ENCODE data around the gene BRIP1. TPM values are rescaled to one million over a fixed set of nuclear protein-coding genes. Genes with fewer than 3 reads are reported as not detected.

Gene BRIP1
- total RNA-seq, 4 donors from 2014 or later: 0.13 to 0.42 (median 0.31) TPM

DNA sequence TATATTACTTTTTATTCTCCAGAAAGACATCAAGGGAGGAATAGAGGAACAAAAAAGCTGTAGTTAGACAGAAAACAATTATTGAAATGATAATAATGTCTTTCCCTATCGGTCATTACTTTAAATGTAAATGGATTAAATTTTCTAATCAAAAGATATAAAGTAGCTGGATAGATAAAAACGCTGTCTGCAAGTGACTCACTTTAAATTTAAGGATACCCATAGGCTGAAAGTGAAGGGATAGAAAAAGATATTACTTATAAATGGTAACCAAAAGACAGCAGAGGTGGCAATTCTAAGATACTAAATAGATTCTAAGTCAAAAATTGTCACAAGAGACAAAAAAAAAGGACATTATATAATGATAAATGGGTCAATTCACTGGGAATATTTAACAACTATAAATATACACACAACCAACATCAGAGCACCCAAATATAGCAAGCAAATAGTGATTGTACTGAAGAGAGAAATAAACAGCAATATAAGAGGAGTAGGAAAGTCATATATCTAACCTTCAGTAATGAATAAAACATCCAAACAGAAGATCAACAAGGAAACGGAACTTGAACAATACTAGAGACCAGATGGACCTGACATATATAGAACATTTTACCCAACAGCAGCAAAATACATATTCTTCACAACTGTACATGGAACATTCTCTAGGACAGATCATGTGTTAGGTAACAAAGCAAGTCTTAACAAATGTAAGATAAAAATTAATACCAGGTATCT is 116.9 kb downstream of the BRIP1 start:
- H3K4me1 ChIP-seq: no peaks in the 10 kb centered on the region
- peaks cover 0 to 24% (median 8%) of the 10 kb centered on the region in 4 donors for H3K9me3 ChIP-seq
- intact Hi-C loops (cut with DNase I): no loop called here
- H3K4me3 ChIP-seq: no peak overlapping the region
- H3K27ac ChIP-seq (replicated peaks in 1 of 4): no peak overlapping the region
- no peak for DNase-seq (ENCODE audit: extremely low spot score)
- WGBS: 96% methylated on average over 3 of the region's 3 CpGs
- TF ChIP-seq POLR2AphosphoS5 (IDR thresholded peaks at IDR 0.05) (no peak), EP300 (IDR thresholded peaks at IDR 0.05) (no peak), POLR2A (IDR thresholded peaks at IDR 0.05; ENCODE audit: low read depth) (no peak)
- TF ChIP-seq, protein P1, sequence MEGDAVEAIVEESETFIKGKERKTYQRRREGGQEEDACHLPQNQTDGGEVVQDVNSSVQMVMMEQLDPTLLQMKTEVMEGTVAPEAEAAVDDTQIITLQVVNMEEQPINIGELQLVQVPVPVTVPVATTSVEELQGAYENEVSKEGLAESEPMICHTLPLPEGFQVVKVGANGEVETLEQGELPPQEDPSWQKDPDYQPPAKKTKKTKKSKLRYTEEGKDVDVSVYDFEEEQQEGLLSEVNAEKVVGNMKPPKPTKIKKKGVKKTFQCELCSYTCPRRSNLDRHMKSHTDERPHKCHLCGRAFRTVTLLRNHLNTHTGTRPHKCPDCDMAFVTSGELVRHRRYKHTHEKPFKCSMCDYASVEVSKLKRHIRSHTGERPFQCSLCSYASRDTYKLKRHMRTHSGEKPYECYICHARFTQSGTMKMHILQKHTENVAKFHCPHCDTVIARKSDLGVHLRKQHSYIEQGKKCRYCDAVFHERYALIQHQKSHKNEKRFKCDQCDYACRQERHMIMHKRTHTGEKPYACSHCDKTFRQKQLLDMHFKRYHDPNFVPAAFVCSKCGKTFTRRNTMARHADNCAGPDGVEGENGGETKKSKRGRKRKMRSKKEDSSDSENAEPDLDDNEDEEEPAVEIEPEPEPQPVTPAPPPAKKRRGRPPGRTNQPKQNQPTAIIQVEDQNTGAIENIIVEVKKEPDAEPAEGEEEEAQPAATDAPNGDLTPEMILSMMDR (IDR thresholded peaks at IDR 0.05): no peak
- H3K36me3 ChIP-seq: no peaks in the 10 kb centered on the region
- no peaks in the 10 kb centered on the region for H3K27me3 ChIP-seq

DNA sequence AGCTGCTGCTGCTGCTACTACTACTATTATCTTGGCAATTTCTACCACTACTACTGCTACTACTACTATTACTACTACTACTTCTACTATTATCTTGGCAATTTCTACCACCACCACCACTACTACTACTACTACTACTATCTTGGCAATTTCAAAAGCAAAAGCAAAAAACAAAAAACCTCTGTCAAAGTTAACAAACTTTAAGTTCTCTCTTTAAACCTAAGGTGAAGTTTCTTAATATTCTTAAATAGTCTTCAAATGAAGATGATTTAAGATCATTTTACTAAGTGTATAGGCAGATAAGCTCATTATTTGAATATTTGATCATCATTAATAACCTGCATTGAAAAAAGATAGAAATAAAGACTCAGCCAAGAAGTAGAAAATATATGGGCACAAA is 118.5 kb downstream of the BRIP1 start:
- intact Hi-C loops (cut with DNase I): no loop called here
- no peaks in the 10 kb centered on the region for H3K36me3 ChIP-seq
- no peaks in the 10 kb centered on the region for H3K27me3 ChIP-seq
- H3K4me1 ChIP-seq: no peaks in the 10 kb centered on the region
- DNase-seq (ENCODE audit: extremely low spot score): no peak
- peaks cover 0 to 26% (median 12%) of the 10 kb centered on the region in 4 donors for H3K9me3 ChIP-seq
- no peak overlapping the region for H3K27ac ChIP-seq (replicated peaks in 1 of 4)
- H3K4me3 ChIP-seq: no peak overlapping the region
- TF ChIP-seq POLR2AphosphoS5 (IDR thresholded peaks at IDR 0.05): no peak
- TF ChIP-seq, protein P1 (IDR thresholded peaks at IDR 0.05): no peak
- no peak for TF ChIP-seq EP300 (IDR thresholded peaks at IDR 0.05)
- no peak for TF ChIP-seq POLR2A (IDR thresholded peaks at IDR 0.05; ENCODE audit: low read depth)

DNA sequence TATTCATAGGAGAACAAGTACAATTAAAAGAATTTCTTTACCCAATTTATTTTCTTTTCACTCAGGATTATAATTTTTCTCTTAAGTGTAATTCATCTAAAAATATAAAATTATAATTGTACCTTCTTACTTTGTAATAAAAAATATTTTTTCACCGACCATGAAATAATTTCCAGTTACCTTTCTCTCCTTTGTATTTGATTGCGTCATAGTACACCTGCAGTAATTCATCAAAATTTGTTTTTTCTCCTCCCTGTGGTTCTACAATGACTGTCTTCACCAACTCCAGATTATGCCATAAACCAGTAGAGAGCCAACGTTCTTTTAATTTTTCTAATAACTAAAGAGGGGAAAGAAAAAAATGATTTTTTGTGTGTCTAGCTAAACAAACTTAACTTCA is 119.1 kb downstream of the BRIP1 start:
- no peaks in the 10 kb centered on the region for H3K36me3 ChIP-seq

DNA sequence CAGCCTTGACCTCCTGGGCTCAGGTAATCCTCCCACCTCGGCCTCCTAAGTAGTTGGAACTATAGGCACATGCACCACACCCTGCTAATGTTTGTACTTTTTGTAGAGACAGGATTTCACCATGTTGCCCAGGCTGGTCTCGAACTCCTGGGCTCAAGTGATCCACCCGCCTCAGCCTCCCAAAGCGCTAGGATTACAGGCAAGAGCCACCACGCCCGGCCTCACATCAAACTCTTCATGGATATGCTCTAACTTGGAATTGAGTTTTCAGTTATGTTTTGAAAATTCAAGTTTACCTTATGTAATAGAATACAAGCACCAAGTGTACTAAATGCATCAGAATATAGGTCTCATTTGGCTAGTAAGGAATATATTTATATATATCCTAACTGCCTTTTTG is 119.6 kb downstream of the BRIP1 start:
- WGBS: 94% methylated on average over 6 of the region's 6 CpGs
- Histone ChIP-seq H3K9me3 (peaks cover 0 to 26% (median 12%) of the 10 kb centered on the region in 4 donors), H3K4me1 (no peaks in the 10 kb centered on the region), H3K27me3 (no peaks in the 10 kb centered on the region), H3K4me3 (no peak overlapping the region), H3K36me3 (no peaks in the 10 kb centered on the region), H3K27ac (replicated peaks in 1 of 4) (no peak overlapping the region)
- intact Hi-C loops (cut with DNase I): no loop called here
- no peak for TF ChIP-seq EP300 (IDR thresholded peaks at IDR 0.05)
- no peak for TF ChIP-seq POLR2AphosphoS5 (IDR thresholded peaks at IDR 0.05)
- no peak for TF ChIP-seq POLR2A (IDR thresholded peaks at IDR 0.05; ENCODE audit: low read depth)
- TF ChIP-seq, protein P1 (IDR thresholded peaks at IDR 0.05): no peak
- no peak for DNase-seq (ENCODE audit: extremely low spot score)

More for the DNA sequence above, 119.1 kb downstream of the BRIP1 start:
- Histone ChIP-seq H3K27me3 (no peaks in the 10 kb centered on the region), H3K4me1 (no peaks in the 10 kb centered on the region), H3K4me3 (no peak overlapping the region), H3K27ac (replicated peaks in 1 of 4) (no peak overlapping the region), H3K9me3 (peaks cover 0 to 26% (median 12%) of the 10 kb centered on the region in 4 donors)
- 96% methylated on average over 3 of the region's 3 CpGs for WGBS
- TF ChIP-seq POLR2A (IDR thresholded peaks at IDR 0.05; ENCODE audit: low read depth): no peak
- no peak for TF ChIP-seq EP300 (IDR thresholded peaks at IDR 0.05)
- TF ChIP-seq, protein P1 (IDR thresholded peaks at IDR 0.05): no peak
- TF ChIP-seq POLR2AphosphoS5 (IDR thresholded peaks at IDR 0.05): no peak
- intact Hi-C loops (cut with DNase I): no loop called here
- no peak for DNase-seq (ENCODE audit: extremely low spot score)

DNA sequence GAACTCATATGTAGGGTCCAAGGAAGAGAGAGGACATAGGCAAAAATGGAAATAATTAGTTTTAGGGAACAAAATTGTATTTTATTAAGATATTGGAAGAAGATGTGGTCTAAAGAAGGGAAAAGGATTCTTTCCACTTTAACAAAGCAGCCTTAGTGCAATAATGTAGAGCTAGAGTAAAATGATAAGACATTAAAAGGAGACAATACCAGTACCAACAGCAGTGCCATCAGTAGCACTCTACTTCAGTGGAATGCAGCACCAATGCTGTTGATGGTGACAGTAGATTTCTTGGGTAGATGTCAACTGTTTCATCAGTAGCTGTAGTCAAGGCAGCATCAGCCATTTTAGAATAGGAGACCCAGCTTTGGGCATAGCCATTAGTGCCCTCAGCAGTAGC is 124.3 kb downstream of the BRIP1 start:
- Histone ChIP-seq H3K27ac (replicated peaks in 1 of 4) (no peak overlapping the region), H3K9me3 (peaks cover 0 to 12% (median 11%) of the 10 kb centered on the region in 4 donors), H3K27me3 (no peaks in the 10 kb centered on the region), H3K36me3 (no peaks in the 10 kb centered on the region), H3K4me1 (no peaks in the 10 kb centered on the region), H3K4me3 (no peak overlapping the region)
- no peak for DNase-seq (ENCODE audit: extremely low spot score)
- intact Hi-C loops (cut with DNase I): no loop called here
- TF ChIP-seq, protein P1 (IDR thresholded peaks at IDR 0.05): no peak
- TF ChIP-seq POLR2AphosphoS5 (IDR thresholded peaks at IDR 0.05): no peak
- TF ChIP-seq EP300 (IDR thresholded peaks at IDR 0.05): no peak
- no peak for TF ChIP-seq POLR2A (IDR thresholded peaks at IDR 0.05; ENCODE audit: low read depth)
